ENCODE data around the gene SRF.

Gene SRF

GRCh38 chr6:43216200-43216599 is 45.1 kb downstream of the SRF start:
- no peak for DNase-seq (ENCODE audit: low read depth)

GRCh38 chr6:43217351-43217750 is 46.3 kb downstream of the SRF start:
- no peak for DNase-seq (ENCODE audit: low read depth)

- DNase-seq (ENCODE audit: low read depth) = no peak
These were observed 48.0 kb downstream of the SRF start for GRCh38 chr6:43219119-43219518.

GRCh38 chr6:43219814-43220213 is 48.7 kb downstream of the SRF start:
- DNase-seq (ENCODE audit: low read depth) = no peak

- DNase-seq (ENCODE audit: low read depth) = no peak
These were observed 49.4 kb downstream of the SRF start for GRCh38 chr6:43220439-43220951.

GRCh38 chr6:43221046-43221972 is 50.2 kb downstream of the SRF start:
- no peak for DNase-seq (ENCODE audit: low read depth)

GRCh38 chr6:43222418-43223059 is 51.5 kb downstream of the SRF start:
- DNase-seq (ENCODE audit: low read depth) = no peak

GRCh38 chr6:43223175-43223574 is 52.1 kb downstream of the SRF start:
- no peak for DNase-seq (ENCODE audit: low read depth)

- DNase-seq (ENCODE audit: low read depth) = no peak
These were observed 55.3 kb downstream of the SRF start for GRCh38 chr6:43226192-43226851.

- DNase-seq (ENCODE audit: low read depth) = no peak
These were observed 58.1 kb downstream of the SRF start, which contains the start of gene DNPH1 for GRCh38 chr6:43228951-43229802. DNPH1 (minus strand) TSS chr6:43229481; CDS start chr6:43229456, 25 bp downstream.

GRCh38 chr6:43229803-43230620 is 58.9 kb downstream of the SRF start:
- no peak for DNase-seq (ENCODE audit: low read depth)

GRCh38 chr6:43231053-43231452 is 60.0 kb downstream of the SRF start:
- no peak for DNase-seq (ENCODE audit: low read depth)
